NCI-H2171 (cell line): ENCODE measurements around the gene SNPH.
"Not testable (repeated sequence)": the region's sequence is repeated elsewhere in the genome, so short reads cannot be mapped to it uniquely, and the experiment has no call there.

ENCODE experiments used
- DNase-seq: peaks from one replicate; lab custom pipeline; 2025; lab: John Stamatoyannopoulos, UW

The SNPH gene

DNA sequence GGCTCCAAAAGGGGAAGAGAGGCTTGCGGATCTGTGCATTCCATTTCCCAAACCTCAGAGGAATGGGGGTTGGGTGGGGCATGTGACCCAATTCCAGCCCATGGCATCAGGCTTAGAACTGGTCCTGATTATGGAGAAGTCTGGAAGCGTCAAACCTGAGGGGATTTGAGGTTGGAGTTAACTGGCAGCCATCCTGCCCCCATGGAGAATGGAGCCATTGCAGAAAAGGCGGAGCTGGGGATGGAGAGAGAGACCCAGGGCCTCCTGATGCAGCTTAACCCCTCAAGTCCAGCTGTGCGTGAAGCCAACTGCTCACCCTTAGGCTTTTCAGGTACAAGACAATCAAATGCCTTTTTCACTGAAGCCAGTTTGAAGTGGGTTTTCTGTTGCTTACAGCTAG lies 72.7 kb downstream of the SNPH start:
- DNase-seq: no peak

DNA sequence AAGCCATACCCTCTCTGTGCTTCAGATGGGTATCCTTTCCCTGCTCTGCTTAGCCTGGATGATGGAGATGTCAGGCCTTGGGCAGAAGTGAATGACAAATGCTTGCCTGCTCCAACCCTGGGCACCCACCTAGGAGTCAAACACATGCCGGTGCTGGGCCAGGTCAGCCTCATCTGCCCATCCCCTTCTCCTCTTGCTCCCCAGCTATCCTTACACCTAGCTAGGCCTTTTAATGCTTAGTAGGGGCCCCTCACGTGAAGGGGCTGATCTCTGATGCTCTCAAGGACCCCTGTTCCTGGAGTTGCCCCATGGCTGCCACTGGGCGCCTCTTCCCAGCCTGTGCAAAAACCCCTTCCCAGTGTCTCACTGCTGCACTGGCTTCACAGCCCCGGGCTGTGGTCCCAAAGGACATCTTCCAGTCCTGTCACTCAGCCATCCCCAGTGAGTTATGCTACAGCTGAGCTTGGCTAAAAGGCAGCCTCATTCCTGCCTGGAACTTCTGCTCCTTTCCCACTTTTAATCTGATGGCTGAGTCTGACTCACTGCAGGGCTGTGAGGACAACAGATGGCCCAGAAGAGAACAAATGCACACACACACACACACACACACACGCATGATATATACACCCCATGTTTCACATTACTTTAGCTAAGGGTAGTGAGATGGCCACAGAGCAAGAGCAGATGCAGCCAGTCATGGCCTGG lies 75.6 kb downstream of the SNPH start:
- peak; percentile 18 for DNase-seq

DNA sequence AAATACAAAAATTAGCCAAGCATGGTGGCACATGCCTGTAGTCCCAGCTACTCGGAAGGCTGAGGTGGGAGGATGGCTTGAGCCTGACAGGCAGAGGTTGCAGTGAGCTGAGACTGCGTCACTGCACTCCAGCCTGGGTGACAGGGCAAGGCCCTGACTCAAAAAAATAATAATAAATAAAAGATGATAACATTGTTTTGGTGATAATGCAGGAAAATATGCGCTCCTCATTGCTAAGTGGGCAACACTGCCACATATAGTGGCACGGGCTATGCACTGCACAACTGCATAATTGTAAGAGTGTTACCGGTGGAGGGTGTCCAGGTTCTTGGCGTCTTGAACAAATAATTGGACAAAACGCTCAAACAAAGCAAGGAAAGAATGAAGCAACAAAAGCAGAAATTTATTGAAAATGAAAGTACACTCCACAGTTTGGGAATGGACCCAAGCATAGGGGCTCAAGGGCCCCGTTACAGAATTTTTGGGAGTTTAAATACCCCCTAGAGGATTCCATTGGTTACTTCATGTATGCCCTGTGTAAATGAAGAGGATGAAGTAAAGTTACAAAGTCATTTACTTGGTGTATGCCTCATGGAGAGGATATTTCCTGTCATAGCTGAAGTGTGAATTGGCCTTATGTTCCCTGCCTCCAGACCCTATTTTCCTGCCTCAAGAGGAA lies 77.5 kb downstream of the SNPH start:
- not testable (repeated sequence) for DNase-seq

DNA sequence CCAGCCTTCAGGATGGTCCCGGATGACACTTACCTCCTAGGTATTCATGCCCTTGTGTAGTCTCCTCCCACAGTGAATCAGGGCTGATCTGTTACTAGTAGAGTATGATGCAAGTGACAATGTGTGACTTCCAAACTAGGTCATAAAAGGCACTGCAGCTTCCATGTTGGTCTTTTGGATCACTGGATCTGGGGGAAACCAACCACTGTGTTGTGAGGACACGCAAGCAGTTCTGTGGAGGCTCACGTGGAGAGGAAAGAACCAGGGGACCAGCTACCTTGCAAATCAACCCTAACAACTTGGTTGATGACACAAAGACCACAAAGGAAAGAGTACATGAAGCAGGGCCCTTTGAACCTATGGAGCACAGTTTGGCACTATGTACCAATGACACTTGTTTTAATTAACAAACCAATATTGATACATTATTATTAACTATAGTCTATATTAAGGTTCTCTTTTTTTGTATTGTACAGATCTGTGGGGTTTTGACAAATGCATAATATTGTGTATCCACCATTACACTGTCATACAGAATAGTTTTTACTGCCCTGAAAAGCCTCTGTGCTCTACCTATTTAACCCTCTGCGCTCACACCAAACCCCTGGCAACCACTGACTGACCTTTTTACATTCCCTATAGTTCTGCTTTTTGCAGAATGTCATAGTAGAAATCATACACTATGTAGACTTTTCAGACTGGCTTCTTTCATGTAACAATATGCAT lies 79.1 kb downstream of the SNPH start:
- DNase-seq: no peak

- DNase-seq: no peak
These were observed 79.6 kb downstream of the SNPH start for GRCh38 chr20:1345756-1346093.

DNA sequence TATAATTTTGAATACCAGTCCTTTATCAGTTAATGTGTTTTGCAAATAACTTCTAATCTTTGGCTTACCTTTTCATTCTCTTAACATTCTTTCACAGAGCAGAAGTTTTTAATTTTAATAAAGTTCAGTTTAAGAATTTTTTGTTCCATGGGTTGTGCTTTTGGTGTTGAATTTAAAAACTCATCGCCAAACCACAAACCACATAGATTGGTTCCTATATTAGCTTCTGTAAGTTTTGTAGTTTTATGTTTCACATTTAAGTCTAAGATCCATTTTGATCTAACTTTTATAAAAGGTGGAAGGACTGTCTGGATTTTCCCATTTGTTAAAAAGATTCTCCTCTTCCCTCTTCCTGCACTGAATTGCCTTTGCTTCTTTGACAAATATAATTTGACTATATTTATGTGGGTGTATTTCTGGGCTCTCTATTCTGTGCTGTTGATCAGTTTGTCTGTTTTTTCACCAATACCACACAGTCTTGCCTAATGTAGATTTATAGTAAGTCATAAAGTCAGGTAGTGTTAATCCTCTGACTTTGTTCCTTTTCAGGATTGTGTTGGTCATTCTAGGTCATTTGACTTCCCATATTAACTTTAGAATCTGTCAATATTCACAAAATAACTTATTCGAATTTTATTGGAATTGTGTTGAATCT lies 80.3 kb downstream of the SNPH start:
- no peak for DNase-seq

- no peak for DNase-seq
These were observed 87.9 kb downstream of the SNPH start for GRCh38 chr20:1353956-1354355.

DNA sequence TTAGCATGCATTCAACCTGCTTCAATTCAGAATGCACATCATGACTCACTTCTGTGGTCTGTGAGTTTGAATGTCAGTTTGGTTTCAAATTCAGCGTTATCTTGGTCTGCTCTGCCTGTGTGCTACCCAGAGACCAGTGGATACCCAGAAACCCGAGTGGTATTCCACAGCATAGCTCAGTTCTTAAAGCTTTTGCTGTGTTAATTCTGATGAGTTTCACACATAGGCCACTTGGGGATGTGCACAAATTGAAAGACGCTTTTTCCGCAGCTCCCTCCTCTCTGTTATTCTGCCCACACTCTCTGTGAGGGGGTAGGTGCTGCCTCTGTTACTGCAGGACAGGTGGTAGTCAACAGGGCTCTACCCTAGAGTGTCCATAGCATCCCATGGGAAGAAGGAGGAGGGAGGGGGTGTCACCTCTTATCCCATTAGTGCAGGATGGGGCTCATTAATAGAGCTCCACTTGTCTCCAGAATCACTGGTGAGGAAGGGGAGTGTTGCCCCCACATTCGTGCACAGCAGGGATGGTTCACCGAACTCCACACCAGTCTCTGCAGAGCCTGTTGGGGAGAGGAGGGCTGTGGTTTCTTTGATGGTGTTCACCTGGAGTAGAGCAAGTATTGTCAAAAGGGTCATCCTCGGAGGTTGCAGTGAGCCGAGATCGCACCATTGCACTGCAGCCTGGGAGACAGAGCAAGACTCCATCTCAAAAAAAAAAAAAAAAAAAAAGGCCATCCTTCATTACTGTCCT lies 92.0 kb downstream of the SNPH start:
- no peak for DNase-seq
